Bone marrow (tissue), 2 donors: ENCODE measurements around the gene SULT4A1.
"Not testable (repeated sequence)": the region's sequence is repeated elsewhere in the genome, so short reads cannot be mapped to it uniquely, and the experiment has no call there.

Experiments used
- DNase-seq, 2 donors: peaks; one replicate each; lab custom pipeline; 2025; lab: John Stamatoyannopoulos, UW

Gene SULT4A1

GRCh38 chr22:43886231-43886630 lies 23.9 kb upstream of the SULT4A1 start:
- no peak for DNase-seq

GRCh38 chr22:43885786-43886185 lies 23.5 kb upstream of the SULT4A1 start:
- no peak for DNase-seq

- no peak for DNase-seq
Measured at GRCh38 chr22:43885319-43885671, 23.0 kb upstream of the SULT4A1 start.

- no peak for DNase-seq
Measured at GRCh38 chr22:43884600-43885318, 22.4 kb upstream of the SULT4A1 start.

GRCh38 chr22:43883719-43884415 lies 21.6 kb upstream of the SULT4A1 start:
- DNase-seq: no peak

GRCh38 chr22:43883012-43883661 lies 20.8 kb upstream of the SULT4A1 start:
- DNase-seq: peak in 1 of 2 donors; percentile 10

- DNase-seq: no peak
Measured at GRCh38 chr22:43882122-43882767, 19.9 kb upstream of the SULT4A1 start.

GRCh38 chr22:43881091-43882061 lies 19.1 kb upstream of the SULT4A1 start:
- DNase-seq: no peak

- DNase-seq: no peak
Measured at GRCh38 chr22:43880541-43880991, 18.3 kb upstream of the SULT4A1 start.

GRCh38 chr22:43879901-43880540 lies 17.7 kb upstream of the SULT4A1 start:
- no peak for DNase-seq

- no peak for DNase-seq
Measured at GRCh38 chr22:43878831-43879550, 16.7 kb upstream of the SULT4A1 start.

- no peak for DNase-seq
Measured at GRCh38 chr22:43878079-43878795, 15.9 kb upstream of the SULT4A1 start.

- no peak for DNase-seq
Measured at GRCh38 chr22:43876866-43877509, 14.7 kb upstream of the SULT4A1 start.

- DNase-seq: no peak
Measured at GRCh38 chr22:43869799-43870198, 7.5 kb upstream of the SULT4A1 start.

- not testable (repeated sequence) for DNase-seq
Measured at GRCh38 chr22:43869001-43869400, 6.7 kb upstream of the SULT4A1 start.

GRCh38 chr22:43867839-43868635 lies 5.7 kb upstream of the SULT4A1 start:
- peak in 1 of 2 donors; percentile 1 for DNase-seq

- DNase-seq: no peak
Measured at GRCh38 chr22:43862882-43863202, 529 bp upstream of the SULT4A1 start.

- no peak for DNase-seq
Measured at GRCh38 chr22:43861529-43861928, 784 bp downstream of the SULT4A1 start.
